GM21825 (cell line): Measurements from ENCODE around the gene PPP1R7.

ENCODE experiments used
- ATAC-seq: cut with Tn5 transposase; IDR thresholded peaks from one replicate; pipeline ENCODE4 v1.9.1; 2021; ENCODE audit warnings: mild to moderate bottlenecking, moderate library complexity; ENCODE audit not compliant: unreplicated experiment

The PPP1R7 gene

GRCh38 chr2:241207641-241208040 lies 57.4 kb downstream of the PPP1R7 start:
- ATAC-seq, result no peak

DNA sequence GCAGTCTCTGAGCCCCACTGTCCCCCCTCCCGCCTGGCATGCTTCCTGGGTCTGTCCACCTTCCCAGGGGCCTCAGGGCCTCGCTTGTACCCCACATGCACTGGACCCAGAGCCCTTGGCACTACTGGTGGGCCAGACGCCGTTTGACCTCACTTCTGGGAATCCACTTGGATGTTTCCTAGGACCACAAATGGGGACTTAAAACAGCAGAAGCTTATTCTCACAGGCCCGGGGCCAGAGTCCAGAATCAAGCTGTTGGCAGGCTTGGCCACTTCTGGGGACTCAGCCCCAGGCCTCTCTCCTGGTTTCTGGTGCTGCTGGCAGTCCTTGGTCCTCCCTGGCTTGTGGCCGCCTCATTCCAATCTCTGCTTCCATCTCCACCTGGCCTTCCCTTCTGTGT lies 57.8 kb downstream of the PPP1R7 start:
- ATAC-seq, result no peak

DNA sequence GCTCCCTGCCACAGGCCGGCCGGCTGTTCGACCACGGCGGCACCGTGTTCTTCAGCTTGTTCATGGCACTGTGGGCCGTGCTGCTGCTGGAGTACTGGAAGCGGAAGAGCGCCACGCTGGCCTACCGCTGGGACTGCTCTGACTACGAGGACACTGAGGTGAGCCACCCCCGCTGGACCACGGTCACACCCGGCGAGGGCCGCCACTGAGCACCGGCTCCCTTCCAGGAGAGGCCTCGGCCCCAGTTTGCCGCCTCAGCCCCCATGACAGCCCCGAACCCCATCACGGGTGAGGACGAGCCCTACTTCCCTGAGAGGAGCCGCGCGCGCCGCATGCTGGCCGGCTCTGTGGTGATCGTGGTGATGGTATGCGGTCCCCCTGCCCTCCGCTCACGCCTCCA lies 59.0 kb downstream of the PPP1R7 start:
- no peak for ATAC-seq

DNA sequence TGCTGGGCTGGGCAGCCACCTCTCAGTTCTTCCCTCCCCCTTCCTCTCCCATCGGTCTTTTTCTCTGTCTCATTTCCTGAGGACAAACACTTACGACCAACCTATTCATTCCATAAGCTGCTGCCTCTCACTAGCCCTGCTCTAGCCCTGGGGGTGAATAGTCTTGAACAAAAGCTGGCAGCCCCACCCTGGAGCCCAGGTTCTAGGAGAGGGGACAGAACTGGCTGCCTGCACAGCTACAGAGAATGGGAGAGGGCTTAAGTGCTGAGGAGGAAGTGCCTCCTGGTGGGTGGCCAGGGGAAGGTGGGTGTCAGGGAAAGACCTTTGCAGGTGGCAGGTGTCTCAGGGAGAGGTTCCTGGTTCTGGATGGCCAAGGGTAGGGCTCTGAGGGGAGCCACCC lies 61.0 kb downstream of the PPP1R7 start:
- no peak for ATAC-seq

GRCh38 chr2:241213041-241213440 lies 62.8 kb downstream of the PPP1R7 start:
- ATAC-seq, result no peak

DNA sequence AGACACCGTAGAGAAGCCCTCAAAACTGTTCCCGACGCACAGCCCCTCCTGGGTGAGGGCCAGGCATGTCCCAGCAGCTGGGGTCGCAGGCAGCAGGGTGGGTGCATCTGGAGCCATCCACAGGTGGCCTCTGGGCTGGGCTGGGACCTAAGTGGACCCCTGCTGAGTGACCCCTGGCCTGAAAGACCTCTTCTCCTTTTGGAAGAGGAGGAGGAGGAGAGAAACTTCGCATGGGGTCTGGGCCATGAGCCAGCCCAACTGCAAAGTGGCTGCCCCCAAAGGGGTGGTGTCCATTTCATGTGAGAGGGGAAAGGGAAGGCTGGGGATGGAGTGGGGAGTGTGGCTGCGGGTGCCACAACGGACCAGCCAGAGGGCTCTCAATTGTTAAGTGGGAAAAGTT lies 63.3 kb downstream of the PPP1R7 start:
- no peak for ATAC-seq

GRCh38 chr2:241214209-241214608 lies 63.9 kb downstream of the PPP1R7 start:
- no peak for ATAC-seq

DNA sequence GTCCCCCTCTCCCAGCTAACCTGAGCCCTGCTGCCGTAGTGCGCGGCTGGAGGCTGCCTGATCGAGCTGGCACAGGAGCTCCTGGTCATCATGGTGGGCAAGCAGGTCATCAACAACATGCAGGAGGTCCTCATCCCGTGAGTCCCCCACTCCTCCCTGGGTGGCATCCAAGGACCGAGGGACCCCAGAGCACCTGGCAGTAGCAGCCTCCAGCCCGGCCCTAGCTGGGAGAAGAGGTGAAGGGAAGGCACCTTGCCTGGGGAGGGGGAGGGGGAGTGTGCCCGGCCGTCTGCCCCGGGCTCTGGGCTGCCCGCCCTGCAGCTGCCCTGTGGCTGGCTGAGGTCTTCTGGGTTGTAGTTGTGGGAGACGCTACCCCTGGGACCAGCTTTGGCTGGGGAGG lies 64.5 kb downstream of the PPP1R7 start:
- ATAC-seq, result no peak

GRCh38 chr2:241215421-241215820 lies 65.2 kb downstream of the PPP1R7 start:
- ATAC-seq, result no peak

- no peak for ATAC-seq
Observed at GRCh38 chr2:241216211-241216761, 66.0 kb downstream of the PPP1R7 start.

DNA sequence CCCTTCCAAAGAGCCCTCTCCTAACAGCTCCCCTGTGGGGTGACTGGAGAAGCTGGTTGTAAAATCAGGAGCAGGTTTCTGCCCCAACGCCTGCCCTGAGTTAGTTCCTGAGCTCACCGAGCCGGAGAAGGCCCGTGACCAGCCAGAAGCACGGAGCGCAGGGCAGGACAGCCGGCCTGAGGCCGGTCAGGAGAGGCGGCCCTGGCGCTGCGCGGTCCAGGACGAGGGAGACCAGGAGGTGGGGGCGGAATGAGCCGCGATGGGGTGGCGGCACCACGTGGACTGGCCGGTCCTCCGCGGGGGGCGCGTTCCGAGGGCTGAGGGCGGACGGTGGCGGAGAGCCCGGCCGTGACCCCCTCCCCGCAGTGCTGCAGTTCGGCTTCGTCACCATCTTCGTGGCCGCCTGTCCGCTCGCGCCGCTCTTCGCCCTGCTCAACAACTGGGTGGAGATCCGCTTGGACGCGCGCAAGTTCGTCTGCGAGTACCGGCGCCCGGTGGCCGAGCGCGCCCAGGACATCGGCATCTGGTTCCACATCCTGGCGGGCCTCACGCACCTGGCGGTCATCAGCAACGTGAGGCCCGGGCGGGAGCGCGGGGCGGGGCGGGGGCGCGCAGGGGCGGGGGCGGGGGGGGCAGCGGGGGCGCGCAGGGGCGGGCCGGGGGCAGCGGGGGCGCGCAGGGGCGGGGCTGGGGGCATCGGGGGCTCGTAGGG lies 67.2 kb downstream of the PPP1R7 start:
- peak; percentile 50 for ATAC-seq

DNA sequence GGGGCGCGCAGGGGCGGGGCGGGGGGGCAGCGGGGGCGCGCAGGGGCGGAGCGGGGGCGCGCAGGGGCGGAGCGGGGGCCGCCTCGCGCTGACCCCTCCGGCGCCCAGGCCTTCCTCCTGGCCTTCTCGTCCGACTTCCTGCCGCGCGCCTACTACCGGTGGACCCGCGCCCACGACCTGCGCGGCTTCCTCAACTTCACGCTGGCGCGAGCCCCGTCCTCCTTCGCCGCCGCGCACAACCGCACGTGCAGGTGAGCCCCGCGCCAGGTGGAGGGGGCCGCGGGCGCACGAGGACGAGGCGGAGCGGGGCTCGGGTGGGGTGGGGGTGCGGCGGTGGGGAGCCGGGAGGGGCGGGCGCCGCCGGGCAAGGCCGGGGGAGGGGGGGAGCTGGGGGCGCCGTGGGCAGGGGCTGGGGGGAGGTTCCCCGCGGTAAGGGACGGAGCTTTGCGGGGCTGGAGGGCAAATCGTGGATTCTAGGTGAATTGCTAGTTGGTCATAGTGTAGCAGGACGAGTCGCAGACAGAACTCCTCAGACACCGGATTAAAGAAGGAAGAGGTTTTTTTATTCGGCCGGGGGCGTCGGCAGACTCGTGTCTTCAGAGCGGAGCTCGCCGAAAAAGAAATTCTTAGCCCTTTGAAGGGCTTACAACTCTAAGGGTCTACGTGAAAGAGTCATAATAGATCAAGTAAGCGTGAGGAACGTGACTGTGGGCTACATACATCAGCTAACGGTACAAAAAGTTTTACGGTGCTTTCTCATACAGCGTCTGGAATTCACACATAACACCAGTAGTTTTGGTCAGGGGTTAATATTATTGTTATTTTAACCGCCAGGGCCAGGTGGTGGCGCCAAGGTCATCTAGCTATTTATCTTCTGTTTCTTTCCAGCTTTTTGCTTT lies 68.1 kb downstream of the PPP1R7 start:
- ATAC-seq, result no peak

DNA sequence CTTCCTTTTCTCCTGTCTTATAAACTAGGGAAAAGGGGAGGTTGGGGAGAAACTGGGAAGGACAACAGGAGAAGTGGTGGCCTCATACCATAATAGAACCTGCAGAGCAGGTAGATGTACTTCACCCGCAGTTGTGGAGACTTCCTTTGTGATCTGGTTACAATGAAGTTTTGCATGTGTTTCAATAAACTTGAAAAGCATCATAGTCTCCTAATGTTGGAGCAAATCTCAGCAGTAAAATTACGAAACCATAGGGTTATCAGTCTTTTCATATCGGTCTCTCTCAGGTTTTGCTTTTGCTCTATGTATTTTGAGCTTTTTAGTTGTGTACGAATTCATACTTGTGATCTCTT lies 68.7 kb downstream of the PPP1R7 start:
- ATAC-seq, result no peak

DNA sequence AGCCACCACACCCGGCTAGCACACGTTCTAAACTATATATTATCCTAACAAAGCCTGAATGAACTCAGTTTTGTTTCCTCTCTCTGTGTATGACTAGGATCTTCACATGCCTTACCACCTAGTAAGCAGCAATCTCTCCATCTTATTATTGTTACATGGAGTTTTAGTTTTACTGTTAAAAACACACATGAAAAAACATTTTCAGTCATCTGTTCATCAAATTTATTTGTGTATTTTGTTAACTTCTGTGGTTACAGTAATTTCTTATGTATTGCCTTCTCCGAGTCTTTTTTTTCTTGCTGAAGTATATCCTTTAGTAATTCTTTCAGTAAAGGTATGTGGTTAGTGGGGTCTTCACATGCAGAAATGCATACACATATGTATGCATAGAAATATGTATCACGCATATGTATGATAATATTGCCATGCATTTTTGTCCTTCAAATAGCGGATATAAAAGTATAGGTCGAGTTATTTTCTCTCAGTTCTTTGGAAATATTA lies 69.6 kb downstream of the PPP1R7 start:
- no peak for ATAC-seq

- ATAC-seq, result no peak
Observed at GRCh38 chr2:241223211-241224017, 73.1 kb downstream of the PPP1R7 start.

DNA sequence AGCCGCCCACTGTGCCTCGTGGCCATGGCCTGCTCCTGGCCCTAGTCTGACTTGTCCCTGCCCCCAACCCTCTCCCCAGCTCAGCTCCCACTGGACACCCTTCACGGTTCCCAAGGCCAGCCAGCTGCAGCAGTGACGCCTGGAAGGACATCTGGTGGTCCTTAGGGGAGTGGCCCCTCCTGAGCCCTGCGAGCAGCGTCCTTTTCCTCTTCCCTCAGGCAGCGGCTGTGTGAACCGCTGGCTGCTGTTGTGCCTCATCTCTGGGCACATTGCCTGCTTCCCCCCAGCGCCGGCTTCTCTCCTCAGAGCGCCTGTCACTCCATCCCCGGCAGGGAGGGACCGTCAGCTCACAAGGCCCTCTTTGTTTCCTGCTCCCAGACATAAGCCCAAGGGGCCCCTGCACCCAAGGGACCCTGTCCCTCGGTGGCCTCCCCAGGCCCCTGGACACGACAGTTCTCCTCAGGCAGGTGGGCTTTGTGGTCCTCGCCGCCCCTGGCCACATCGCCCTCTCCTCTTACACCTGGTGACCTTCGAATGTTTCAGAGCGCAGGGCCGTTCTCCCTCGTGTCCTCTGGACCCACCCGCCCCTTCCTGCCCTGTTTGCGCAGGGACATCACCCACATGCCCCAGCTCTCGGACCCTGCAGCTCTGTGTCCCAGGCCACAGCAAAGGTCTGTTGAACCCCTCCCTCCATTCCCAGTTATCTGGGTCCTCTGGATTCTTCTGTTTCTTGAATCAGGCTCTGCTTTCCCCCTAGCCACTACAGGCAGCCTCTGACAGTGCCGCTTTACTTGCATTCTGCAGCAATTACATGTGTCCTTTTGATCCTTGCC lies 74.0 kb downstream of the PPP1R7 start:
- ATAC-seq, result no peak

GRCh38 chr2:241224851-241225438 lies 74.7 kb downstream of the PPP1R7 start:
- no peak for ATAC-seq

DNA sequence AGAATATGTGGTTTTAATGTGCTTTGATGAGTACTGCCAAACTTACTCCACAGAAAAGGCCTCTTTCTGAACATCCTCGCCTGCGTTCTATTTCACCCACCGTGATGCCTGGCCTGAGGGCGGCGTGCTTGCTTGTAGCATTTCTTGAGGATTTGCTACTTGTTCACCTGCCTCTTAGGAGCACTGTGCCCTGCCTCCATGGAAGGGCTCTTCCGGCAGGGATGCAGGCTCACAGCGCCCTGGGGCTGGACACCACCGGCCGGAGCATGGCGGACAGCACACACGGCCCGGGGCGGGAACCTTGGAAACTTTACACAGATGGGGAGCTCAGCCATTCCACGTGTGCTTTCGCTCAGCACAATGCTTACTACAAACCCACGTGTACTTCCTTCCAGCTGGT lies 75.3 kb downstream of the PPP1R7 start:
- ATAC-seq, result no peak

- no peak for ATAC-seq
Observed at GRCh38 chr2:241225983-241226382, 75.7 kb downstream of the PPP1R7 start.
